Vagina (tissue), 2 donors: ENCODE data around the gene KIF3A.

Experiments
- CTCF ChIP-seq, 3 experiments: fragments of 450-650 bp in 2 of 3; fragments of 200-600 bp in 1 of 3; sonication (generic) in 1 of 3; IDR thresholded peaks; one replicate each; pipeline ENCODE4 v1.5.1; 2017 to 2019; ENCODE audit warnings: antibody characterized with exemption in 3 of 3, mild to moderate bottlenecking in 2 of 3, moderate library complexity in 2 of 3
- POLR2A ChIP-seq, 2 donors: fragments of 450-650 bp; IDR thresholded peaks; one replicate each; pipeline ENCODE4 v1.6.1; 2017; ENCODE audit warnings: antibody characterized with exemption in 2 of 2, mild to moderate bottlenecking in 2 of 2, moderate library complexity in 2 of 2
- POLR2AphosphoS5 ChIP-seq, 2 donors: sonication (generic); formaldehyde crosslinking; IDR thresholded peaks; one replicate each; pipeline ENCODE4 v1.9.0; 2017; ENCODE audit warnings: antibody characterized with exemption in 2 of 2, mild to moderate bottlenecking in 2 of 2, low read depth in 1 of 2; ENCODE audit not compliant: insufficient read depth in 1 of 2

- TF ChIP-seq CTCF (IDR thresholded peaks at IDR 0.05), result no peak
- no peak for TF ChIP-seq POLR2AphosphoS5 (IDR thresholded peaks at IDR 0.05; ENCODE audit: insufficient read depth in 1 of 2, low read depth in 1 of 2)
- TF ChIP-seq POLR2A (IDR thresholded peaks at IDR 0.05), result no peak
Measured at GRCh38 chr5:132684491-132684890, 52.9 kb downstream of the KIF3A start.
